Measurements from ENCODE around the gene NEGR1.

NEGR1 gene

GRCh38 chr1:71435951-71436350, 846.4 kb downstream of the NEGR1 start:
- Histone ChIP-seq H3K9ac (ENCODE audit: low read length) (no peak overlapping the region), H3K4me1 (ENCODE audit: low read length) (no peaks in the 10 kb centered on the region), H4K20me1 (ENCODE audit: insufficient read depth, low read length) (no peaks in the 10 kb centered on the region), H2AFZ (ENCODE audit: low read depth, low read length) (no peak overlapping the region), H3K27ac (ENCODE audit: low read length) (no peak overlapping the region), H3K27me3 (ENCODE audit: low read depth, low read length) (no peaks in the 10 kb centered on the region), H3K9me3 (ENCODE audit: insufficient read depth, low read length) (no peaks in the 10 kb centered on the region), H3K36me3 (replicated peaks; ENCODE audit: low read depth, low read length) (no peaks in the 10 kb centered on the region), H3K4me3 (ENCODE audit: low read length) (no peak overlapping the region), H3K79me2 (ENCODE audit: low read length) (no peaks in the 10 kb centered on the region), H3K4me2 (ENCODE audit: low read length) (no peak overlapping the region)
- TF ChIP-seq EZH2phosphoT487 (IDR thresholded peaks at IDR 0.05; ENCODE audit: low read depth) (no peak), CTCF (IDR thresholded peaks at IDR 0.05; ENCODE audit: low read depth, low read length) (no peak)

- no peak overlapping the region for H3K4me3 ChIP-seq (ENCODE audit: low read length)
- no peak overlapping the region for H3K4me2 ChIP-seq (ENCODE audit: low read length)
- H3K79me2 ChIP-seq (ENCODE audit: low read length) = no peaks in the 10 kb centered on the region
- H3K9me3 ChIP-seq (ENCODE audit: insufficient read depth, low read length) = no peaks in the 10 kb centered on the region
- H4K20me1 ChIP-seq (ENCODE audit: insufficient read depth, low read length) = no peaks in the 10 kb centered on the region
- H3K36me3 ChIP-seq (replicated peaks; ENCODE audit: low read depth, low read length) = no peaks in the 10 kb centered on the region
- no peak overlapping the region for H3K9ac ChIP-seq (ENCODE audit: low read length)
- TF ChIP-seq CTCF (IDR thresholded peaks at IDR 0.05; ENCODE audit: low read depth, low read length) (no peak), EZH2phosphoT487 (IDR thresholded peaks at IDR 0.05; ENCODE audit: low read depth) (no peak)
- no peak overlapping the region for H3K27ac ChIP-seq (ENCODE audit: low read length)
- no peaks in the 10 kb centered on the region for H3K27me3 ChIP-seq (ENCODE audit: low read depth, low read length)
- H3K4me1 ChIP-seq (ENCODE audit: low read length) = no peaks in the 10 kb centered on the region
- no peak overlapping the region for H2AFZ ChIP-seq (ENCODE audit: low read depth, low read length)
These were observed 848.1 kb downstream of the NEGR1 start for GRCh38 chr1:71434240-71434639.

GRCh38 chr1:71428029-71428428, 854.3 kb downstream of the NEGR1 start:
- Histone ChIP-seq H2AFZ (ENCODE audit: low read depth, low read length) (no peak overlapping the region), H4K20me1 (ENCODE audit: insufficient read depth, low read length) (no peaks in the 10 kb centered on the region), H3K4me3 (ENCODE audit: low read length) (no peak overlapping the region), H3K4me1 (ENCODE audit: low read length) (peaks cover 8% of the 10 kb centered on the region), H3K9ac (ENCODE audit: low read length) (no peak overlapping the region), H3K9me3 (ENCODE audit: insufficient read depth, low read length) (no peaks in the 10 kb centered on the region), H3K79me2 (ENCODE audit: low read length) (no peaks in the 10 kb centered on the region), H3K4me2 (ENCODE audit: low read length) (no peak overlapping the region), H3K36me3 (replicated peaks; ENCODE audit: low read depth, low read length) (no peaks in the 10 kb centered on the region), H3K27me3 (ENCODE audit: low read depth, low read length) (no peaks in the 10 kb centered on the region), H3K27ac (ENCODE audit: low read length) (no peak overlapping the region)
- no peak for TF ChIP-seq EZH2phosphoT487 (IDR thresholded peaks at IDR 0.05; ENCODE audit: low read depth)
- TF ChIP-seq CTCF (IDR thresholded peaks at IDR 0.05; ENCODE audit: low read depth, low read length) = no peak

- peaks cover 8% of the 10 kb centered on the region for H3K4me1 ChIP-seq (ENCODE audit: low read length)
- no peaks in the 10 kb centered on the region for H3K9me3 ChIP-seq (ENCODE audit: insufficient read depth, low read length)
- H3K79me2 ChIP-seq (ENCODE audit: low read length) = no peaks in the 10 kb centered on the region
- H3K4me3 ChIP-seq (ENCODE audit: low read length) = no peak overlapping the region
- H4K20me1 ChIP-seq (ENCODE audit: insufficient read depth, low read length) = no peaks in the 10 kb centered on the region
- no peak overlapping the region for H3K27ac ChIP-seq (ENCODE audit: low read length)
- no peaks in the 10 kb centered on the region for H3K36me3 ChIP-seq (replicated peaks; ENCODE audit: low read depth, low read length)
- no peak for TF ChIP-seq CTCF (IDR thresholded peaks at IDR 0.05; ENCODE audit: low read depth, low read length)
- TF ChIP-seq EZH2phosphoT487 (IDR thresholded peaks at IDR 0.05; ENCODE audit: low read depth) = no peak
- no peak overlapping the region for H3K9ac ChIP-seq (ENCODE audit: low read length)
- no peak overlapping the region for H2AFZ ChIP-seq (ENCODE audit: low read depth, low read length)
- no peaks in the 10 kb centered on the region for H3K27me3 ChIP-seq (ENCODE audit: low read depth, low read length)
- no peak overlapping the region for H3K4me2 ChIP-seq (ENCODE audit: low read length)
These were observed 855.3 kb downstream of the NEGR1 start for GRCh38 chr1:71427066-71427465.
